Adrenal gland (tissue), 12 donors: ENCODE data around the gene LRBA. TPM values are rescaled to one million over a fixed set of nuclear protein-coding genes. Genes with fewer than 3 reads are reported as not detected.
A peak's percentile ranks its signal among the peaks of the same experiment; 100 is the strongest.

Source experiments
- DNase-seq, 7 donors: peaks; one replicate each; pipeline ENCODE4 v3.0.0-alpha.2; 2019 to 2020
- H3K27ac ChIP-seq, 5 donors: fragments of 200-600 bp; sonication (generic) in 4 of 5; 1 replicate in 3 of 5; 2 replicates in 2 of 5; pipeline versions ENCODE4 v1.5.1 to v1.8.0; 2016 to 2020; ENCODE audit warnings: mild to moderate bottlenecking in 1 of 5
- H3K27me3 ChIP-seq: fragments of 200-600 bp; 2 replicates; pipeline ENCODE4 v1.8.0; 2021
- H3K36me3 ChIP-seq, 2 donors: fragments of 200-600 bp; replicated peaks in 1 of 2; 1 replicate in 1 of 2; 2 replicates in 1 of 2; pipeline versions ENCODE4 v1.5.1 to v1.8.0; 2018 to 2022
- H3K4me1 ChIP-seq, 2 donors: fragments of 200-600 bp; replicated peaks in 1 of 2; 1 replicate in 1 of 2; 2 replicates in 1 of 2; pipeline versions ENCODE4 v1.5.1 to v1.8.0; 2018 to 2021
- H3K4me3 ChIP-seq, 4 donors: fragments of 200-600 bp; sonication (generic) in 3 of 4; one replicate each; pipeline ENCODE4 v1.5.1; 2016 to 2018
- H3K9me3 ChIP-seq, 3 donors: fragments of 200-600 bp; sonication (generic) in 1 of 3; replicated peaks in 1 of 3; 1 replicate in 2 of 3; 2 replicates in 1 of 3; pipeline versions ENCODE4 v1.5.1 to v1.8.0; 2016 to 2021
- POLR2A ChIP-seq, 2 donors: fragments of 450-650 bp; IDR thresholded peaks; one replicate each; pipeline ENCODE4 v1.6.1; 2017; ENCODE audit warnings: antibody characterized with exemption in 2 of 2, mild to moderate bottlenecking in 2 of 2, moderate library complexity in 1 of 2
- WGBS, 4 donors: extraction: QIAGEN DNeasy Blood & Tissue Kit in 2 of 4; methylation state at CpG; one replicate each; pipeline versions ENCODE4 v1.1.5 to v1.1.7; 2013 to 2017; 5-methylcytosine and 5-hydroxymethylcytosine counted together
- intact Hi-C, 2 donors: fragments of 100-400 bp; cut with DNase I; formaldehyde crosslinking; loops; one replicate each; pipeline versions ENCODE4 v1.14.1 to v1.15.0; 2022 to 2023
- polyA plus RNA-seq, 3 donors: library from polyadenylated mRNA; stranded (reverse); fragments of 200-250 nt in 2 of 3; fragments of 350-450 nt in 1 of 3; fragmentation: Illumina TruSeq in 1 of 3; extraction: RNeasy Lipid Tissue Mini Kit (QIAGEN cat#74804) in 1 of 3; gene quantifications; one replicate each; pipeline ENCODE4 v1.2.3, GENCODE V29; 2013 to 2014
- total RNA-seq, 9 donors: library from RNA; depleted of rRNA in 4 of 9; stranded (reverse); fragments of >200 nt in 4 of 9; fragments of 120-200 nt in 1 of 9; fragmentation: NEBNext Ultra II Directional in 1 of 9; extraction: Animal tissue kit (Norgen Biotek cat#: 25700) in 1 of 9; gene quantifications; one replicate each; pipeline versions ENCODE4 v1.1.0 to v1.2.4, GENCODE V29; 2013 to 2023
- TF ChIP-seq, protein P1 (sequence below), 6 experiments: fragments of 450-650 bp in 4 of 6; fragments of 200-600 bp in 2 of 6; sonication (generic) in 1 of 6; IDR thresholded peaks; 1 replicate in 5 of 6; 2 replicates in 1 of 6; pipeline versions ENCODE4 v1.5.1 to v1.8.0; 2016 to 2021; ENCODE audit warnings: antibody characterized with exemption in 6 of 6, mild to moderate bottlenecking in 2 of 6, moderate library complexity in 1 of 6
- donor health status: healthy with polysubstance abuse.
- donor health status: Bipolar disorder and iron deficiency.
- donor health status: DM: yes; HTN: yes; CAD: no.
- donor health status: DM: no; HTN: no; CAD: no.
- donor health status: DM: no; HTN: no; CAD: no.
- donor health status: DM: yes; HTN: yes; CAD: no.

The LRBA gene
- total and polyA plus RNA-seq, 12 donors = 9.6 to 106 (median 40.6) TPM

DNA sequence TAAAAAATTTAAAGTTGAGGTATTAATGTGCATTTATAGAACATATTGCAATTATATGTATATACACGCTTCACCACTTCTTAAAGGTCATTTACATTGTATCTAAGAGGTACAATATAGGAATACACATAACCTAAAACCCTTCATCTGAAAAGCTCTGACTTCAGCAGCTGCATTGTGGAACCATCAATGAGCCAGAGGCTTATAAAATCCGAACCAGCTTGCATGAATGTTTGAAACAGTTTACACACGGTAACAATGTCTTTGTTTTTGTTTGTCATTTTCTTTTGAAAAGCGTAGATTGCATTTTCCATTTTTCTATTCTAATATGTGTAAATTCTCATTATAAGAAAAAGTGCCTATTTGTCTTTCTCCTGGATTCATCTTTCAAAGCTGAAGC is 715.3 kb downstream of the LRBA start:
- Histone ChIP-seq H3K4me3 (no peak overlapping the region), H3K9me3 (no peaks in the 10 kb centered on the region), H3K27me3 (no peaks in the 10 kb centered on the region), H3K36me3 (no peaks in the 10 kb centered on the region), H3K4me1 (peaks cover 0 to 6% of the 10 kb centered on the region in 2 donors), H3K27ac (no peak overlapping the region)
- 81 to 96% (median 93%) methylated on average over 4 of the region's 4 CpGs for WGBS, 4 donors
- intact Hi-C loops = loop anchor here in 1 of 2 donors (10.0 kb wide), 1 partner anchor 565 kb away; no protein-coding TSS in a partner anchor
- no peak for TF ChIP-seq POLR2A (IDR thresholded peaks at IDR 0.05)
- TF ChIP-seq, protein P1, sequence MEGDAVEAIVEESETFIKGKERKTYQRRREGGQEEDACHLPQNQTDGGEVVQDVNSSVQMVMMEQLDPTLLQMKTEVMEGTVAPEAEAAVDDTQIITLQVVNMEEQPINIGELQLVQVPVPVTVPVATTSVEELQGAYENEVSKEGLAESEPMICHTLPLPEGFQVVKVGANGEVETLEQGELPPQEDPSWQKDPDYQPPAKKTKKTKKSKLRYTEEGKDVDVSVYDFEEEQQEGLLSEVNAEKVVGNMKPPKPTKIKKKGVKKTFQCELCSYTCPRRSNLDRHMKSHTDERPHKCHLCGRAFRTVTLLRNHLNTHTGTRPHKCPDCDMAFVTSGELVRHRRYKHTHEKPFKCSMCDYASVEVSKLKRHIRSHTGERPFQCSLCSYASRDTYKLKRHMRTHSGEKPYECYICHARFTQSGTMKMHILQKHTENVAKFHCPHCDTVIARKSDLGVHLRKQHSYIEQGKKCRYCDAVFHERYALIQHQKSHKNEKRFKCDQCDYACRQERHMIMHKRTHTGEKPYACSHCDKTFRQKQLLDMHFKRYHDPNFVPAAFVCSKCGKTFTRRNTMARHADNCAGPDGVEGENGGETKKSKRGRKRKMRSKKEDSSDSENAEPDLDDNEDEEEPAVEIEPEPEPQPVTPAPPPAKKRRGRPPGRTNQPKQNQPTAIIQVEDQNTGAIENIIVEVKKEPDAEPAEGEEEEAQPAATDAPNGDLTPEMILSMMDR (IDR thresholded peaks at IDR 0.05) = no peak
- no peak for DNase-seq

DNA sequence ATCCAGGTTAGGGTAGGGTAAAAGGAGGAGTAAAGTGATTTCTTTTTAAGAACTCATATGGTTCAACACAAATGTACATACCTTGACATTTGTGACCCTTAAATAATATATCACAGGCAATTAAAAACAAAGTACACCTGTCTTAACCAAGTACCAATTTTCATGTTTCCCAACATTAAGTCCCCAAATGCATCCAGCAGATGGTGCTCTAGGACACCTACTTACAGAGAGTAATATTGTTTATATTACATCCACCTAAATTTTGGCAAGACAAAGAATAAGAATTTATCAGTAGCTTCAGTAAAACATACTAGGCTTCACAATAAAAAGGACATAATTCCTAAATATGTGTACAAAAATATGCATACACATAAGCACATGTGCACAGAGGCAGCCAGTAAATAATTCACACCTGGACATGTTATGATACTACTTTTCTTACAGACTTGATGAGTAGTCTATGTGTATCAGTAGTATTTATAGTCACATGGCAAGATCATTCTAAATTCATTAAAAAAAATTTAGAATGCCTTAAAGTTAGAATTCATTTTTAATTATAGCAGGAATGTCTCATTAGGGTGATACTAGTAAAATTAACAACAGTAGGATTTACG is 717.1 kb downstream of the LRBA start:
- peak; percentile 28 to 83 (median 50) for DNase-seq
- H3K36me3 ChIP-seq = no peaks in the 10 kb centered on the region
- WGBS, 4 donors = 89 to 94% (median 92%) methylated on average over 1 of the region's 1 CpG
- H3K4me1 ChIP-seq = peaks cover 0 to 6% of the 10 kb centered on the region in 2 donors
- intact Hi-C loops = loop anchor here in 1 of 2 donors (10.0 kb wide), 1 partner anchor 567 kb away; no protein-coding TSS in a partner anchor
- TF ChIP-seq, protein P1 (IDR thresholded peaks at IDR 0.05) = peak; percentile 29 to 76 (median 59)
- no peak for TF ChIP-seq POLR2A (IDR thresholded peaks at IDR 0.05)
- H3K4me3 ChIP-seq = no peak overlapping the region
- no peaks in the 10 kb centered on the region for H3K9me3 ChIP-seq
- H3K27ac ChIP-seq = no peak overlapping the region
- H3K27me3 ChIP-seq = no peaks in the 10 kb centered on the region

DNA sequence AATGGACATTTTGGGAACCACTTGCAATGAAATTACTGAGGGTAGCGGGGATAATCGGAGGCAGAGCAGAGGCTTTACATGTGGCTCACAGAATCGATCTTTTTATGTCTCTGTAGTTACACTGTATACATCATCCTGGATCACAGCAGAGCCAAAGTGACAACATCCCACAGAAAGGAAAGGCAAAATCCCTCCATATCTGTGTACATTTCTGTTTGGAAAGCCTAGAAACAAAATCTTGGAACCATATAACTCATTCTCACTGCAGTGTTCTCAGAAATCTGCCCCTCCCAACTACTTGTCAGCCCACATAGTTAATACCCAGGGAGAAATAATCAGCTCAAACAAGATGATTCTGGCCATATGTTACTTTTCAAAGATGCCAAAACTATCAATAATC is 725.2 kb downstream of the LRBA start:
- Histone ChIP-seq H3K4me3 (no peak overlapping the region), H3K27ac (no peak overlapping the region), H3K9me3 (no peaks in the 10 kb centered on the region), H3K36me3 (no peaks in the 10 kb centered on the region), H3K4me1 (no peaks in the 10 kb centered on the region), H3K27me3 (no peaks in the 10 kb centered on the region)
- TF ChIP-seq POLR2A (IDR thresholded peaks at IDR 0.05) = no peak
- TF ChIP-seq, protein P1 (IDR thresholded peaks at IDR 0.05) = no peak
- no peak for DNase-seq
- intact Hi-C loops = loop anchor here in 1 of 2 donors (10.0 kb wide), 1 partner anchor 575 kb away; no protein-coding TSS in a partner anchor
- WGBS, 4 donors = 88 to 96% (median 92%) methylated on average over 3 of the region's 3 CpGs

DNA sequence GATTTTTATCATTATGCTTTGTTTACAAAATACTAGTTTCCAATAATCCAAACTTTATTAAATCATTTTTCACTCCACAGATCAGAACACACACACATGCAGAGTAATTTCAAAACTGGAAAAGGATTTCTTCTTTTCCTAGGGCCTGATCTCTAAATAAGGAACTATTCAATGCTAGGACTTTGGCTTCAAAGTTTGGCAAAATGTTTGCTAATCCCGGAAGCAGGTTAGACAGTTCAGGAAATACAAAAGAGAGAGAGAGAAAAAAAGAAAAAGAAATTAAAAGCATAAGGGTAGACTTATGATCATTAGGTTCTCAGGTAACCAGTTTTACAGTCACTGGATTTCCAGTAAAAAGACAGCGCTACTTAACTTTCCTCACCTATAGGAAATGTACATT is 725.9 kb downstream of the LRBA start:
- H3K4me1 ChIP-seq = no peaks in the 10 kb centered on the region
- no peak for DNase-seq
- intact Hi-C loops = no loop called here
- TF ChIP-seq, protein P1 (IDR thresholded peaks at IDR 0.05) = no peak
- TF ChIP-seq POLR2A (IDR thresholded peaks at IDR 0.05) = no peak
- H3K27ac ChIP-seq = no peak overlapping the region
- 79 to 89% (median 81%) methylated on average over 2 of the region's 2 CpGs for WGBS, 4 donors
- no peaks in the 10 kb centered on the region for H3K27me3 ChIP-seq
- no peaks in the 10 kb centered on the region for H3K36me3 ChIP-seq
- H3K4me3 ChIP-seq = no peak overlapping the region
- H3K9me3 ChIP-seq = no peaks in the 10 kb centered on the region
